SIG-M5 treated with dmso at 0.1 percent for 504 hours (cell line): Measurements from ENCODE around the gene LZTS3.
"Not testable (repeated sequence)": the region's sequence is repeated elsewhere in the genome, so short reads cannot be mapped to it uniquely, and the experiment has no call there.

Experiments used
- DNase-seq: peaks from one replicate; lab custom pipeline; 2025; ENCODE audit not compliant: unreplicated experiment; lab: John Stamatoyannopoulos, UW

LZTS3 gene

GRCh38 chr20:3172933-3173609 is at the start of gene LZTS3:
Gene LZTS3, minus strand, starts transcription at chr20:3173549. Its CDS starts 6,386 bp downstream, at chr20:3167163.
- peak; percentile 59 for DNase-seq

GRCh38 chr20:3221398-3222226 is 48.3 kb upstream of the LZTS3 start:
- no peak for DNase-seq

GRCh38 chr20:3218307-3218988 is 45.1 kb upstream of the LZTS3 start:
- DNase-seq, result no peak

GRCh38 chr20:3215359-3215917 is 42.1 kb upstream of the LZTS3 start:
- DNase-seq, result not testable (repeated sequence)

GRCh38 chr20:3213226-3213625 is 39.9 kb upstream of the LZTS3 start:
- no peak for DNase-seq

GRCh38 chr20:3210346-3210745 is 37.0 kb upstream of the LZTS3 start:
- no peak for DNase-seq

GRCh38 chr20:3209946-3210317 is 36.6 kb upstream of the LZTS3 start:
- DNase-seq, result no peak

GRCh38 chr20:3209257-3209945 is 36.1 kb upstream of the LZTS3 start, which contains the start of gene ITPA:
Gene ITPA, plus strand, starts transcription at chr20:3209498. Its CDS starts 54 bp downstream, at chr20:3209552.
- DNase-seq, result peak; percentile 58

GRCh38 chr20:3208786-3209256 is 35.5 kb upstream of the LZTS3 start:
- DNase-seq, result peak; percentile 34

GRCh38 chr20:3204124-3204794 is 30.9 kb upstream of the LZTS3 start, which contains the start of gene DDRGK1:
Gene DDRGK1, minus strand, starts transcription at chr20:3204682. Its CDS starts 55 bp downstream, at chr20:3204627.
- DNase-seq, result peak; percentile 79

GRCh38 chr20:3203315-3204123 is 30.2 kb upstream of the LZTS3 start:
- no peak for DNase-seq

- no peak for DNase-seq
Measured at GRCh38 chr20:3202965-3203314, 29.6 kb upstream of the LZTS3 start.

- DNase-seq, result no peak
Measured at GRCh38 chr20:3199976-3200755, 26.8 kb upstream of the LZTS3 start.

- DNase-seq, result no peak
Measured at GRCh38 chr20:3199206-3199605, 25.9 kb upstream of the LZTS3 start.

- no peak for DNase-seq
Measured at GRCh38 chr20:3195590-3196237, 22.4 kb upstream of the LZTS3 start.

- no peak for DNase-seq
Measured at GRCh38 chr20:3194617-3195280, 21.4 kb upstream of the LZTS3 start.

- DNase-seq, result no peak
Measured at GRCh38 chr20:3193806-3194616, 20.7 kb upstream of the LZTS3 start.
